ENCODE results near the gene EDEM1. TPM values are rescaled to one million over a fixed set of nuclear protein-coding genes. Genes with fewer than 3 reads are reported as not detected.

The EDEM1 gene
- total RNA-seq, 1 donor from 2014 or later: 187 TPM

- no peaks in the 10 kb centered on the region for H3K36me3 Mint-ChIP-seq (ENCODE audit: low read depth)
- intact Hi-C loops (cut with micrococcal nuclease): no loop called here
- H3K4me1 Mint-ChIP-seq (ENCODE audit: low read depth): no peaks in the 10 kb centered on the region
- no peaks in the 10 kb centered on the region for H3K9me3 Mint-ChIP-seq
- H3K27me3 Mint-ChIP-seq (ENCODE audit: low read depth): no peaks in the 10 kb centered on the region
- no peak overlapping the region for H3K27ac Mint-ChIP-seq
- no peak overlapping the region for H3K4me3 Mint-ChIP-seq (ENCODE audit: low read depth)
- DNase-seq (ENCODE audit: low spot score): no peak
These were observed 67.0 kb downstream of the EDEM1 start for GRCh38 chr3:5254281-5255048.

GRCh38 chr3:5255404-5256344 is 68.2 kb downstream of the EDEM1 start:
- Mint-ChIP-seq H3K4me1 (ENCODE audit: low read depth) (no peaks in the 10 kb centered on the region), H3K27ac (no peak overlapping the region), H3K9me3 (no peaks in the 10 kb centered on the region), H3K27me3 (ENCODE audit: low read depth) (no peaks in the 10 kb centered on the region), H3K4me3 (ENCODE audit: low read depth) (no peak overlapping the region), H3K36me3 (ENCODE audit: low read depth) (no peaks in the 10 kb centered on the region)
- intact Hi-C loops (cut with micrococcal nuclease): no loop called here
- no peak for DNase-seq (ENCODE audit: low spot score)

- no peaks in the 10 kb centered on the region for H3K36me3 Mint-ChIP-seq (ENCODE audit: low read depth)
- no peak for DNase-seq (ENCODE audit: low spot score)
- H3K9me3 Mint-ChIP-seq: no peaks in the 10 kb centered on the region
- H3K27ac Mint-ChIP-seq: no peak overlapping the region
- intact Hi-C loops (cut with micrococcal nuclease): no loop called here
- H3K4me1 Mint-ChIP-seq (ENCODE audit: low read depth): no peaks in the 10 kb centered on the region
- no peak overlapping the region for H3K4me3 Mint-ChIP-seq (ENCODE audit: low read depth)
- H3K27me3 Mint-ChIP-seq (ENCODE audit: low read depth): no peaks in the 10 kb centered on the region
These were observed 71.0 kb downstream of the EDEM1 start for GRCh38 chr3:5258526-5258925.

GRCh38 chr3:5260992-5261501 is 73.5 kb downstream of the EDEM1 start:
- intact Hi-C loops (cut with micrococcal nuclease): no loop called here
- Mint-ChIP-seq H3K4me3 (ENCODE audit: low read depth) (no peak overlapping the region), H3K27me3 (ENCODE audit: low read depth) (no peaks in the 10 kb centered on the region), H3K36me3 (ENCODE audit: low read depth) (no peaks in the 10 kb centered on the region), H3K27ac (no peak overlapping the region), H3K9me3 (no peaks in the 10 kb centered on the region), H3K4me1 (ENCODE audit: low read depth) (no peaks in the 10 kb centered on the region)
- DNase-seq (ENCODE audit: low spot score): no peak

GRCh38 chr3:5262507-5262906 is 75.0 kb downstream of the EDEM1 start:
- intact Hi-C loops (cut with micrococcal nuclease): no loop called here
- no peak for DNase-seq (ENCODE audit: low spot score)
- H3K9me3 Mint-ChIP-seq: no peaks in the 10 kb centered on the region
- H3K27me3 Mint-ChIP-seq (ENCODE audit: low read depth): peaks cover 2% of the 10 kb centered on the region
- no peak overlapping the region for H3K27ac Mint-ChIP-seq
- H3K36me3 Mint-ChIP-seq (ENCODE audit: low read depth): no peaks in the 10 kb centered on the region
- no peaks in the 10 kb centered on the region for H3K4me1 Mint-ChIP-seq (ENCODE audit: low read depth)
- no peak overlapping the region for H3K4me3 Mint-ChIP-seq (ENCODE audit: low read depth)

- Mint-ChIP-seq H3K4me1 (ENCODE audit: low read depth) (no peaks in the 10 kb centered on the region), H3K4me3 (ENCODE audit: low read depth) (no peak overlapping the region), H3K9me3 (no peaks in the 10 kb centered on the region), H3K27me3 (ENCODE audit: low read depth) (peaks cover 3% of the 10 kb centered on the region), H3K36me3 (ENCODE audit: low read depth) (no peaks in the 10 kb centered on the region), H3K27ac (no peak overlapping the region)
- intact Hi-C loops (cut with micrococcal nuclease): no loop called here
- DNase-seq (ENCODE audit: low spot score): no peak
These were observed 76.6 kb downstream of the EDEM1 start for GRCh38 chr3:5264093-5264600.

GRCh38 chr3:5264896-5265770 is 77.6 kb downstream of the EDEM1 start:
- no peak overlapping the region for H3K4me3 Mint-ChIP-seq (ENCODE audit: low read depth)
- H3K27ac Mint-ChIP-seq: no peak overlapping the region
- no peaks in the 10 kb centered on the region for H3K36me3 Mint-ChIP-seq (ENCODE audit: low read depth)
- H3K9me3 Mint-ChIP-seq: no peaks in the 10 kb centered on the region
- H3K27me3 Mint-ChIP-seq (ENCODE audit: low read depth): peaks cover 3% of the 10 kb centered on the region
- no peaks in the 10 kb centered on the region for H3K4me1 Mint-ChIP-seq (ENCODE audit: low read depth)
- DNase-seq (ENCODE audit: low spot score): no peak
- intact Hi-C loops (cut with micrococcal nuclease): no loop called here

- no peak for DNase-seq (ENCODE audit: low spot score)
- H3K27ac Mint-ChIP-seq: no peak overlapping the region
- H3K4me3 Mint-ChIP-seq (ENCODE audit: low read depth): no peak overlapping the region
- intact Hi-C loops (cut with micrococcal nuclease): no loop called here
- peaks cover 3% of the 10 kb centered on the region for H3K27me3 Mint-ChIP-seq (ENCODE audit: low read depth)
- no peaks in the 10 kb centered on the region for H3K9me3 Mint-ChIP-seq
- no peaks in the 10 kb centered on the region for H3K4me1 Mint-ChIP-seq (ENCODE audit: low read depth)
- no peaks in the 10 kb centered on the region for H3K36me3 Mint-ChIP-seq (ENCODE audit: low read depth)
These were observed 79.7 kb downstream of the EDEM1 start for GRCh38 chr3:5267252-5267651.

GRCh38 chr3:5267889-5268288 is 80.4 kb downstream of the EDEM1 start:
- no peak for DNase-seq (ENCODE audit: low spot score)
- no peaks in the 10 kb centered on the region for H3K9me3 Mint-ChIP-seq
- H3K27me3 Mint-ChIP-seq (ENCODE audit: low read depth): peaks cover 3% of the 10 kb centered on the region
- H3K4me1 Mint-ChIP-seq (ENCODE audit: low read depth): no peaks in the 10 kb centered on the region
- H3K4me3 Mint-ChIP-seq (ENCODE audit: low read depth): no peak overlapping the region
- H3K36me3 Mint-ChIP-seq (ENCODE audit: low read depth): no peaks in the 10 kb centered on the region
- intact Hi-C loops (cut with micrococcal nuclease): no loop called here
- H3K27ac Mint-ChIP-seq: no peak overlapping the region

Other genes with a start within 250 kb of the EDEM1 start
- gene BHLHE40, start 208.3 kb upstream of the EDEM1 start, total RNA-seq: 421 and 425 TPM in 2 replicates
- gene ARL8B, start 65.4 kb upstream of the EDEM1 start, total RNA-seq: 37.9 and 40.6 TPM in 2 replicates

All from activated T-helper 2 cell treated with anti-CD3 and anti-CD28 coated beads, Interferon-gamma antibody, Interleukin-2, Interleukin-4, amounts not matched to agents 10 μg/mL and 5 μg/mL and 100 μg/mL, durations not matched to agents 14 hours and 24 hours and 36 hours (primary cell).